ENCODE measurements around the gene FDX2.

Gene FDX2

DNA sequence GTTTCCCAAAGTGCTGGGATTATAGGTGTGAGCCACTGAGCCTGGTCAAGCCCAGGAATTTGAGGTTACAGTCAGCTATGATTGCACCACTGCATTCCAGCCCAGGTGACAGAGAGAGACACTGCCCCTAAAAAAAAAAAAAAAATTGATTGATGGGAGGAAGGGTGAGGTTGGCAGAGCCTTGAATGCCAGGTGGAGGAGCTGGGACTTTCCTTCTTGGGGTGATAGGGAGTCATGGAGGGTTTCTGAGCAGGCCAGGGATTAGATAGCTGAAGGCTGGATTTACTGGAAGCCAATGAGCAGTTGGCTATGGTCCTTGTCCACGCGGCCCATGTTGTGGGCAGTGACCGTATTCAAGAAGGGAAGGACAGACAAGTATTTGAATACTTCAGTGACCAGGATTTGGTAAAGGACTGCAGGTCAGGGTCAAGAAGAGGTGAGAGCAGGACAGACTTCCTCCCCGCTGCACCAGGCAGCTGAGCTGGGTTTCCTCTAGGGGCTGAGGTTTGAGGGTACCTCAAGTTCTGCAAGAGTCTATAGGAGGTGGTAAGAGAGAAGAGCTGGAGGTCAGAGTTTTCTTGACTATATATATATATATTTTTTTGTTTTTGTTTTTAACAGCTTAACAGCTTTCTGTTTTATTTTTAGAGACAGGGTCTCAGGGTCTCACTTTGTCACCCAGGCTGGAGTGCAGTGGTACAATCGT lies 35.9 kb downstream of the FDX2 start:
- DNase-seq, result no peak

DNA sequence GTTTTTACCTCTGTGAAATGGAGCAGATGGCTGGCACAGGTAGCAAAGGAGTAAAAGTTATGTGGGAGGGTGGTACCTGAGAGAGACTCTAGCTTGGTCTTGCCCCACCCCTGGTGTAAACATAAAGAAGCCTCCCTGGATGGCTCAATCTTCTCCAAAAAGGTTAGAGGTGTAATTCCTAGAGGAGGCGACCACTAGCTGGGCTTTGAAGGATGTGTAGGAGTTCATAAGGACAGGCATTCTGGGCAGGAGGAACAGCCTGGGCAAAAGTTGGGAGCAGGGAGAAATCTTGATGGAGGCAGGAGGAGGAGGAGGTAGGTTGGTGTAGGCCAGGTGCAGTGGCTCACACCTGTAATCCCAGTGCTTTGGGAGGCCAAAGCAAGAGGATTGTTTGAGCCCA lies 36.9 kb downstream of the FDX2 start:
- no peak for DNase-seq

DNA sequence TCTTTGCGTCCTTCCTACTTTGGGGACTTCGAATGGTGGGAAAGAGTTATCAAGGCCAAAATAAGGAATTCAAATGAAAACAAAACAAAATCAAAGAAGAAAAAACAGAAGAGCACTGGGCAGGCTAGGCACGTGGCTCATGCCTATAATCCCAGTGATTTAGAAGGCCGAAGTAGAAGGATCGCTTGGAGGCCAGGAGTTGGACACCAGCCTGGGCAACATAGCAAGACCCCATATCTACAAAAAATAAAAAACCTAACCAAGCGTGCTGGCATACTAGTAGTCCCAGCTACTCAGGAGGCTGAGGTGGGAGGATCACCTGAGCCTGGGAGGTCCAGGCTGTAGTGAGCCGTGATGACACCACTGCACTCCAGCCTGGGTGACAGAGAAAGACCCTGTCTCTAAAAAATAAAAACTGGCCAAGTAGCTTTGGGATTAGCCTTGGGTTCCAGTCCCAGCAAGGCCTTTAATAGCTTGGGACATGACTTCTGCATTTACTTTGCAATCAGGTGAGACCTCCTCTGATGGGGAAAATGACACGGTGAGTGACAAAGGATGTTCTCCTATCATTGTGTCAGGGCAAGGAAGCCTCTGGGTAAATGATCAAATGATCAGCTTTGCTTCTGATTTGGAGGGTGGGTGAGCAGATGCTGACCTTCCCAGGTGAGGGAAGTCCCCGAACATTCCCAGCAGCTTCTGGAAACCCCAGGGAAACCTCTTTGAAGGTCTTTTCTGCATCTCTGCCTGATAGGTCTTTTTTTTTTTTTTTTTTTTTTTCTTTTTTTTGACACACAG lies 37.8 kb downstream of the FDX2 start:
- DNase-seq, result no peak

DNA sequence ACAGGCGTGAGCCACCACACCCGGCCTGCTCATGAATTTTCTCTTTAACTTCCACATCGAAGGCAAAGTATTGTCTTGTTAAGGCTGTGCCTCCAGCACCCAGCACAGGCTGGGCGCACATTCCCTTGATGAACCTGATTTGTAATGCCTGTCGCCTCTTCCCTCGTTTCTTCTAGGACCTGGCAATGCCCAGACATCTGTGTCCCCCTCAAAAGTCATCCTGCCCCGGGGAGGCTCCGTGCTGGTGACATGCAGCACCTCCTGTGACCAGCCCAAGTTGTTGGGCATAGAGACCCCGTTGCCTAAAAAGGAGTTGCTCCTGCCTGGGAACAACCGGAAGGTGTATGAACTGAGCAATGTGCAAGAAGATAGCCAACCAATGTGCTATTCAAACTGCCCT lies 41.2 kb downstream of the FDX2 start:
- no peak for DNase-seq

DNA sequence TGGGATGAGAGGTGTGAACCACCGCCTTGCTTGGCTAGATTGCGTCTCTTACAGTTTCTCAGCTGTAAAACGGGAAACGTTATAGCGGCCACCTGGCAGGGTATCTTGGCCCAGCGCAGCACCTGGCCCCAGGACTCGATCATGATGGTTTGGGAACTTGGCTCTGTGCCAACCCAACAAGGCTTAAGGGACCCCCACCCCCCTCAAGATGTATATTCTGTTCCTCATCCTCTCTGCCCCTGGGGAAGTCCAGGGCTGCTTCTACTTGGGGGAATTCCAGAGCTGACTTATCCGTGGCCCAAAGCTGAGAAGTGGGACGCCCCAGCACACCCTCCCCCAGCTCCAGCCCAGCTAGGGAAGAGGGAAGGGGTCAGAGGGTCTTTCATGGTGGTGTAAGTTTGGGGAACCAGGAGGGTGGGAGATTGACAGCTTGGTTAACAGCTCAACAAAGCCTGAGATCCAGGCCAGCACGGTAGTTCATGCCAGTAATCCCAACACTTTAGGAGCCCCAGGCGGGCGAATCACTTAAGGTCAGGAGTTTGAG lies 44.2 kb downstream of the FDX2 start:
- no peak for DNase-seq

DNA sequence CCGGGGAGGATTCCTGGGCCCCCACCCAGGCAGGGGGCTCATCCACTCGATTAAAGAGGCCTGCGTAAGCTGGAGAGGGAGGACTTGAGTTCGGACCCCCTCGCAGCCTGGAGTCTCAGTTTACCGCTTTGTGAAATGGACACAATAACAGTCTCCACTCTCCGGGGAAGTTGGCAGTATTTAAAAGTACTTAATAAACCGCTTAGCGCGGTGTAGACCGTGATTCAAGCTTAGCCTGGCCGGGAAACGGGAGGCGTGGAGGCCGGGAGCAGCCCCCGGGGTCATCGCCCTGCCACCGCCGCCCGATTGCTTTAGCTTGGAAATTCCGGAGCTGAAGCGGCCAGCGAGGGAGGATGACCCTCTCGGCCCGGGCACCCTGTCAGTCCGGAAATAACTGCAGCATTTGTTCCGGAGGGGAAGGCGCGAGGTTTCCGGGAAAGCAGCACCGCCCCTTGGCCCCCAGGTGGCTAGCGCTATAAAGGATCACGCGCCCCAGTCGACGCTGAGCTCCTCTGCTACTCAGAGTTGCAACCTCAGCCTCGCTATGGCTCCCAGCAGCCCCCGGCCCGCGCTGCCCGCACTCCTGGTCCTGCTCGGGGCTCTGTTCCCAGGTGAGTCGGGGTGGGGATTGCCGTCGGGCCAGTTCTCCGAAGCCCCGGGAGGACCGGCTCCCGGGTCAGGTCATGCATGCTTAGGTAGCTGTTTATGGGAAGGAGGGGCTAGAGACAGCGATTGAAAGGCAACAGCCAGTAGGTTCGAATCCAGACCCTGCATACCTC lies 45.0 kb downstream of the FDX2 start, which contains the start of gene ICAM1:
ICAM1 (plus strand) TSS at position 505 of the 779 bp plus-strand sequence; CDS start at position 545, 40 bp downstream.
- peak; percentile 22 for DNase-seq

DNA sequence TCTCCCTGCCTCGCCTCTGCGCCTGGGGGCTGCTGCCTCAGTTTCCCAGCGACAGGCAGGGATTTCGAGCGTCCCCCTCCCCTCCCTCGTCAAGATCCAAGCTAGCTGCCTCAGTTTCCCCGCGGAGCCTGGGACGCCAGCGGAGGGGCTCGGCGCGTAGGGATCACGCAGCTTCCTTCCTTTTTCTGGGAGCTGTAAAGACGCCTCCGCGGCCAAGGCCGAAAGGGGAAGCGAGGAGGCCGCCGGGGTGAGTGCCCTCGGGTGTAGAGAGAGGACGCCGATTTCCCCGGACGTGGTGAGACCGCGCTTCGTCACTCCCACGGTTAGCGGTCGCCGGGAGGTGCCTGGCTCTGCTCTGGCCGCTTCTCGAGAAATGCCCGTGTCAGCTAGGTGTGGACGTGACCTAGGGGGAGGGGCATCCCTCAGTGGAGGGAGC lies 45.6 kb downstream of the FDX2 start:
- DNase-seq, result no peak

DNA sequence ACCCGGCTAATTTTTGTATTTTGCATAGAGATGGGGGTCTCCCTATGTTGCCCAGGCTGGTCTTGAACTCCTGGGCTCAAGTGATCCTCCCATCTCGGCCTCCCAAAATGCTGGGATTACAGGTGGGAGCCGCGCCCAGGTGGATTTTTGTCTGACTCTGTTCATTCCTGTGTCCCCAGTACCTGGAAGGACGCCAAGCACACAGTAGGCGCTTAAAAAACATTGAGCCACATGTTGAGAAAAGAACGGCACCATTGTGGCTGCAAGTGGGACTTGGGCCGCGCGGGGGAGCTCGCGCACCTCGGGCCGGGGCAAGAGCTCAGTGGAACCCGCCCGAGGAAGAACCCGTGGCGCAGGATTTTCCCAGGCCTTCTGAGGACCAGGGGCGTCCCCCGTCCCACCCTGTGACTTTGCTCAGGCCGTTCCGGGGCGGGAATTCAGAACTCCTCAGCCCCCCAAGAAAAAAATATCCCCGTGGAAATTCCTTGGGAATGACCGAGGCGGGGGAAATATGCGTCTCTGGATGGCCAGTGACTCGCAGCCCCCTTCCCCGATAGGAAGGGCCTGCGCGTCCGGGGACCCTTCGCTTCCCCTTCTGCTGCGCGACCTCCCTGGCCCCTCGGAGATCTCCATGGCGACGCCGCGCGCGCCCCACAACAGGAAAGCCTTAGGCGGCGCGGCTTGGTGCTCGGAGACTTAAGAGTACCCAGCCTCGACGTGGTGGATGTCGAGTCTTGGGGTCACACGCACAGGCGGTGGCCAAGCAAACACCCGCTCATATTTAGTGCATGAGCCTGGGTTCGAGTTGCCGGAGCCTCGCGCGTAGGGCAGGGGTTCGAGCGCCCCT lies 46.3 kb downstream of the FDX2 start:
- peak; percentile 57 for DNase-seq

DNA sequence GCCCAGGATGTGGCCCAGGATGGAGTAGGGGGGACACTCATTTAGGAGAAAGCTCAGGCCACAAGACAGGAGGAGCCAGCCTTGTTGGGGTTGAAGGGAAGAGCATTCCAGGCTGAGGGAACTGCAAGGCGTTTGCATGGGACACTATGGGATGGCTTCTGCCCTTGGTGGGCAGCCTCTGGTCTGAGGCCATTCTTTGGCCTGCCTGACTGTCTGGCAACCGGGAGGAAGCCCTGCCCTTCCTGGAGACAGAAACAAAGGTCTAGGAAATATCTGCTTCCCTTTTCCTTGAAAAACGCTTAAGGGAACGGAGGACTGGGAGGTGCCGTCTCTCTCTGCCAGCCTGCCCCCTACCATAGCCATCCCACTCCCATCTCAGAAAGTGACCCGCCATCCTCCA lies 47.7 kb downstream of the FDX2 start:
- DNase-seq, result no peak

DNA sequence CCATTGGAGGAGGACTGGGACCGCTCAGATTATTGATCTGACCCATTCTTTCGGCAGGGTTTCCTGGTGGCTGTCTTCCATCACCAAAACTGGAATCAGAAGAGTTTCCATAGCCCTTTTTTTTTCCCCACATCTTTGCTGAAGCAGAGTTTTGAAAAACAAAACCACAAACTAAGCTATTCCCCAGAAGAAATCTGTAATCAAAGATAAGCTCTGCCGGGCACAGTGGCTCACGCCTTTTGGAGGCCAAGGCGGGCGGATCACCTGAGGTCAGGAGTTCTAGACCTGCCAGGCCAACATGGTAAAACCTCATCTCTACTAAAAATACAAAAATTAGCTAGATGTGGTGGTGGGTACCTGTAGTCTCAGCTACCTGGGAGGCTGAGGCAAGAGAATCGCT lies 49.1 kb downstream of the FDX2 start:
- no peak for DNase-seq

DNA sequence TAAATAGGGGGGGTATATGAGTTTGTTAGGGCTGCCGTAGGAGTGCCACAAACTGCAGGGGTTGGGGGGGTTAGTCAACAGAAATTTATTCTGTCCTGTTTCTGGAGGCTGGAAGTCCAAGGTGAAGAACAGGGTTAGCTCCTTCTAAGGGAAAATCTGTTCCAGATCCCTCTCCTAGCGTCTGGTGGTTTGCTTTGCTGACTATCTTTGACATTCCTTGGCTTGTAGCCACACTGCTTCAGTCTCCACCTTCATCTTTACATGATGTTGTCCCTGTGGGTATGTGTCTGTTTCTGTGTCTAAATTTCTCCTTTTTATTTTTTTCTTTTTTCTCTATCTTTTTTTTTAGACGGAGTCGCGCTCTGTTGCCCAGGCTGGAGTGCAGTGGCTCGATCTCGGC lies 53.0 kb downstream of the FDX2 start:
- DNase-seq, result no peak

DNA sequence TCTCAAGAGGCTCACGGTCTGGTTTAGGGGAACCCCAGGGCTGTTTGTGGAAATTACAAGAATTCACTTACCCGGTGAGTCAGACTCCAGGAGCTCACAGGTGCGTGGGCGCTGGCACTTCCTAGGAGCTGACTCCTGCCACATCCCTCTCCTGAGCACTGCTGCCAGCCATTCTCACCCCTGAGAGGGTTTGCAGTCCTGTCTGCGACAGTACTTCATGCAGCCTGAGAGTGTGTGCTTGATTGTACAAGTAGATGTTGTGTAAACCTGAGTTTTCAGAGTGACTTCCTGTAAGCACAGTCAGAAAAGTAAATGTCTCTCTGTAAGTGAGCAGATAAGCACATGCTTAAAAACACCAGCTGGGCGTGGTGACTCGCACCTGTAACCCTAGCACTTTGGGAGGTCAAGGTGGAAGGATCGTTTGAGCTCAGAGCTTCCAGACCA lies 55.7 kb downstream of the FDX2 start:
- DNase-seq, result peak; percentile 86
